Stimulated activated naive CD4-positive, alpha-beta T cell treated with Interleukin-2 at 50 U/mL for 16 hours (primary cell): ENCODE results near the gene GPR132.
A peak's percentile ranks its signal among the peaks of the same experiment; 100 is the strongest.
"Not testable (repeated sequence)": the region's sequence is repeated elsewhere in the genome, so short reads cannot be mapped to it uniquely, and the experiment has no call there.

Experiments used
- DNase-seq: peaks from one replicate; lab custom pipeline; 2025; lab: John Stamatoyannopoulos, UW

The GPR132 gene

GRCh38 chr14:105075379-105076295, 10.4 kb upstream of the GPR132 start:
- no peak for DNase-seq

GRCh38 chr14:105074601-105075053, 9.4 kb upstream of the GPR132 start:
- DNase-seq = no peak

GRCh38 chr14:105073720-105074600, 8.7 kb upstream of the GPR132 start:
- DNase-seq = no peak

- no peak for DNase-seq
Observed at GRCh38 chr14:105072892-105073719, 7.9 kb upstream of the GPR132 start.

GRCh38 chr14:105072381-105072861, 7.2 kb upstream of the GPR132 start:
- no peak for DNase-seq

- no peak for DNase-seq
Observed at GRCh38 chr14:105071942-105072341, 6.7 kb upstream of the GPR132 start.

- no peak for DNase-seq
Observed at GRCh38 chr14:105071326-105071725, 6.1 kb upstream of the GPR132 start.

GRCh38 chr14:105070760-105071137, 5.5 kb upstream of the GPR132 start:
- DNase-seq = peak; percentile 37

GRCh38 chr14:105069871-105070759, 4.9 kb upstream of the GPR132 start:
- DNase-seq = peak; percentile 63

- no peak for DNase-seq
Observed at GRCh38 chr14:105069522-105069870, 4.3 kb upstream of the GPR132 start.

GRCh38 chr14:105068818-105069217, 3.6 kb upstream of the GPR132 start:
- DNase-seq = no peak

GRCh38 chr14:105067969-105068301, 2.7 kb upstream of the GPR132 start:
- no peak for DNase-seq

GRCh38 chr14:105067140-105067968, 2.1 kb upstream of the GPR132 start:
- DNase-seq = peak; percentile 74

GRCh38 chr14:105066240-105067071, 1.2 kb upstream of the GPR132 start:
- DNase-seq = no peak

GRCh38 chr14:105064721-105065143, 498 bp downstream of the GPR132 start:
- DNase-seq = peak; percentile 26

GRCh38 chr14:105064001-105064400, 1.2 kb downstream of the GPR132 start:
- no peak for DNase-seq

- DNase-seq = not testable (repeated sequence)
Observed at GRCh38 chr14:105063506-105063905, 1.7 kb downstream of the GPR132 start.

- DNase-seq = no peak
Observed at GRCh38 chr14:105063056-105063455, 2.2 kb downstream of the GPR132 start.

- no peak for DNase-seq
Observed at GRCh38 chr14:105062048-105062433, 3.2 kb downstream of the GPR132 start.
